Keratinocyte (primary cell): ENCODE results near the gene CCNK.

Experiments
- EZH2 ChIP-seq: IDR thresholded peaks from one replicate; pipeline ENCODE4 v1.6.1; 2012; ENCODE audit warnings: inconsistent platforms, mild to moderate bottlenecking, low read length, moderate library complexity
- TF ChIP-seq, protein P1 (sequence below), 3 experiments: IDR thresholded peaks in 1 of 3; conservative IDR thresholded peaks in 1 of 3; optimal IDR thresholded peaks in 1 of 3; 2 replicates in 2 of 3; 3 replicates in 1 of 3; pipeline versions ENCODE3 to v1.5.1; 2011; ENCODE audit warnings: low read length in 3 of 3, mild to moderate bottlenecking in 3 of 3, moderate library complexity in 2 of 3, control low read depth in 1 of 3, inconsistent platforms in 1 of 3; ENCODE audit not compliant: insufficient read depth in 2 of 3; ENCODE audit errors: extremely low read depth in 1 of 3

DNA sequence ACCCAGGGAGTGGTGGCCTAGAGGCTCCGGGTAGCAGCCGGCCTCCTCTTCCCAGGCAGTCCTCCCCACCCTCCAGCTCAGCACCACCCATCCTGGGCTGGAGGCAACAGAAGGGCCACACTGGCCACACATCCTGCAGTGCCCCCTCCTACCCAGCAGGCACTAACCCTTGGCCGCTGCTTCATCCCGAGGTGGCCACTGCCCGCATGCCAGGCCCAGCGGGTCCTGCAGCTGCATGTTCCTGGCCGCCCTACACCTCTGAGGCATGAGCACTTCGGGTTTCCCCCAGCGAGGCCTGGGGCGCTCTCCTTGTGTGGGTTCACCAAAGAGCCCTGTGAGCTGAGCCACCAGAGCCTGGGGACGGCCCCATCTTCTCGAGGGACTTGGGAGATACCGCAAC is 61.4 kb downstream of the CCNK start:
- TF ChIP-seq EZH2 = no peak
- TF ChIP-seq, protein P1, sequence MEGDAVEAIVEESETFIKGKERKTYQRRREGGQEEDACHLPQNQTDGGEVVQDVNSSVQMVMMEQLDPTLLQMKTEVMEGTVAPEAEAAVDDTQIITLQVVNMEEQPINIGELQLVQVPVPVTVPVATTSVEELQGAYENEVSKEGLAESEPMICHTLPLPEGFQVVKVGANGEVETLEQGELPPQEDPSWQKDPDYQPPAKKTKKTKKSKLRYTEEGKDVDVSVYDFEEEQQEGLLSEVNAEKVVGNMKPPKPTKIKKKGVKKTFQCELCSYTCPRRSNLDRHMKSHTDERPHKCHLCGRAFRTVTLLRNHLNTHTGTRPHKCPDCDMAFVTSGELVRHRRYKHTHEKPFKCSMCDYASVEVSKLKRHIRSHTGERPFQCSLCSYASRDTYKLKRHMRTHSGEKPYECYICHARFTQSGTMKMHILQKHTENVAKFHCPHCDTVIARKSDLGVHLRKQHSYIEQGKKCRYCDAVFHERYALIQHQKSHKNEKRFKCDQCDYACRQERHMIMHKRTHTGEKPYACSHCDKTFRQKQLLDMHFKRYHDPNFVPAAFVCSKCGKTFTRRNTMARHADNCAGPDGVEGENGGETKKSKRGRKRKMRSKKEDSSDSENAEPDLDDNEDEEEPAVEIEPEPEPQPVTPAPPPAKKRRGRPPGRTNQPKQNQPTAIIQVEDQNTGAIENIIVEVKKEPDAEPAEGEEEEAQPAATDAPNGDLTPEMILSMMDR (optimal IDR thresholded peaks at IDR 0.05 in 1 of 3, IDR thresholded peaks at IDR 0.05 in 1 of 3, conservative IDR thresholded peaks at IDR 0.05 in 1 of 3; ENCODE audit: extremely low read depth in 1 of 3, insufficient read depth in 2 of 3, low read length in 3 of 3) = no peak
